PFSK-1 (cell line): ENCODE measurements around the gene KIF13A.

Experiments used
- POLR2AphosphoS5 ChIP-seq: IDR thresholded peaks from 2 replicates; pipeline ENCODE4 v1.6.1; 2012; ENCODE audit warnings: low read depth, mild to moderate bottlenecking, control low read depth, low read length, moderate library complexity
- REST ChIP-seq, 2 experiments: IDR thresholded peaks; 2 replicates each; pipeline versions ENCODE4 v1.6.1 to v1.8.0; 2011 to 2012; ENCODE audit warnings: low read depth in 2 of 2, low read length in 2 of 2, control low read depth in 1 of 2, inconsistent platforms in 1 of 2, mild to moderate bottlenecking in 1 of 2, moderate library complexity in 1 of 2; ENCODE audit not compliant: insufficient read depth in 1 of 2
- SIN3A ChIP-seq: IDR thresholded peaks from 2 replicates; pipeline ENCODE4 v1.6.1; 2012; ENCODE audit warnings: mild to moderate bottlenecking, low read length, moderate library complexity, borderline replicate concordance; ENCODE audit not compliant: insufficient read depth
- TAF1 ChIP-seq: IDR thresholded peaks from 2 replicates; pipeline ENCODE4 v1.6.1; 2012; ENCODE audit warnings: low read length, control low read depth, borderline replicate concordance; ENCODE audit not compliant: insufficient read depth

GRCh38 chr6:17829905-17830304, 157.5 kb downstream of the KIF13A start:
- TF ChIP-seq POLR2AphosphoS5 (no peak), SIN3A (no peak), TAF1 (no peak), REST (IDR thresholded peaks at IDR 0.05; ENCODE audit: insufficient read depth in 1 of 2, low read depth in 2 of 2, low read length in 2 of 2) (no peak)
